Measurements from ENCODE around the gene NEK1. TPM values are rescaled to one million over a fixed set of nuclear protein-coding genes. Genes with fewer than 3 reads are reported as not detected.

The NEK1 gene
- total and polyA plus RNA-seq, 2 of the 13 experiments (the other 11 are each of a cell fraction or from before 2014, with no cell fraction given): 2.9 to 5.4 TPM

GRCh38 chr4:169493164-169493524, 119.2 kb downstream of the NEK1 start (continued):
- TF ChIP-seq ATF4 (CRISPR knock-in tag; IDR thresholded peaks at IDR 0.05) (no peak), ZNF737 (CRISPR knock-in tag; IDR thresholded peaks at IDR 0.05; ENCODE audit: borderline replicate concordance) (no peak)

- no peaks in the 10 kb centered on the region for H4K20me1 ChIP-seq (ENCODE audit: insufficient read depth, low read length)
- WGBS (ENCODE audit: low lambda C conversion rate): 65% methylated on average over 10 of the region's 10 CpGs
- no peak for TF ChIP-seq ZBED4 (CRISPR knock-in tag; IDR thresholded peaks at IDR 0.05; ENCODE audit: borderline replicate concordance)
- TF ChIP-seq NBN (conservative IDR thresholded peaks at IDR 0.05): no peak
- TF ChIP-seq MLX (CRISPR knock-in tag; IDR thresholded peaks at IDR 0.05): no peak
- no peak for TF ChIP-seq ZMYM3 (CRISPR knock-in tag; IDR thresholded peaks at IDR 0.05)
- no peak for TF ChIP-seq REPIN1 (CRISPR knock-in tag; IDR thresholded peaks at IDR 0.05; ENCODE audit: borderline replicate concordance, low read depth)
- peak; percentile 35 for TF ChIP-seq XRCC5 (optimal IDR thresholded peaks at IDR 0.05; ENCODE audit: low read length)
- TF ChIP-seq MED13 (CRISPR knock-in tag; IDR thresholded peaks at IDR 0.05): no peak
- no peak for TF ChIP-seq MYPOP (CRISPR knock-in tag; IDR thresholded peaks at IDR 0.05)
- TF ChIP-seq STAG1 (CRISPR knock-in tag; IDR thresholded peaks at IDR 0.05): peak; percentile 81
- TF ChIP-seq ZNF296 (CRISPR knock-in tag; conservative IDR thresholded peaks at IDR 0.05): no peak
- no peak for TF ChIP-seq POGZ (CRISPR knock-in tag; IDR thresholded peaks at IDR 0.05)
- no peak for TF ChIP-seq REXO4 (CRISPR knock-in tag; IDR thresholded peaks at IDR 0.05; ENCODE audit: borderline replicate concordance)
- no peak for TF ChIP-seq SIN3A (IDR thresholded peaks at IDR 0.05; ENCODE audit: borderline replicate concordance, low read depth, low read length)
- TF ChIP-seq ZNF230 (CRISPR knock-in tag; IDR thresholded peaks at IDR 0.05): 0 out of 2 replicates have a peak, but pooled peaks have one; percentile 80
- no peak for TF ChIP-seq MTA1 (CRISPR knock-in tag; IDR thresholded peaks at IDR 0.05; ENCODE audit: borderline replicate concordance)
Measured at GRCh38 chr4:169492436-169493163, 119.8 kb downstream of the NEK1 start.

More at GRCh38 chr4:169492436-169493163, 119.8 kb downstream of the NEK1 start:
- H3K9ac ChIP-seq (ENCODE audit: insufficient read depth, low read depth, low read length): no peak overlapping the region
- H3K9me3 ChIP-seq (ENCODE audit: low read length): no peaks in the 10 kb centered on the region
- H3K4me1 ChIP-seq (ENCODE audit: insufficient read depth, low read length): no peaks in the 10 kb centered on the region
- no peak overlapping the region for H3K4me2 ChIP-seq (ENCODE audit: low read depth, low read length)
- no peaks in the 10 kb centered on the region for H3K27me3 ChIP-seq (ENCODE audit: control insufficient read depth in 1 of 2, insufficient read depth in 2 of 2, low read length in 2 of 2)
- peaks cover 0 to 3% of the 10 kb centered on the region in 2 experiments; a peak in 1 of 5 replicates for H3K36me3 ChIP-seq (replicated peaks in 1 of 2; ENCODE audit: control insufficient read depth in 1 of 2, insufficient read depth in 2 of 2, low read length in 2 of 2)
- H3K27ac ChIP-seq (ENCODE audit: extremely low read length, insufficient read depth, low read length): no peak overlapping the region
- in situ Hi-C loops (cut with HindIII; ENCODE audit: extremely low pct_ligation_motif_present, low pct_unique_long_range_greater_than_20kb): loop anchor here (25.0 kb wide), 1 partner anchor 1305 kb away; no protein-coding TSS in a partner anchor
- no peaks in the 10 kb centered on the region for H3K79me2 ChIP-seq (ENCODE audit: insufficient read depth, low read length)
- ChIA-PET CTCF (ENCODE audit: low intra/inter-chr PET ratio, low total read pairs) (interaction anchor here (1.2 kb wide), 1 partner anchor 497 kb away, joined by 5 read pairs; no protein-coding TSS in a partner anchor), POLR2A (no interaction called here)
- intact Hi-C loops (cut with micrococcal nuclease; ENCODE audit: unreplicated experiment): loop anchor here (2.0 kb wide), 1 partner anchor 978 kb away; no protein-coding TSS in a partner anchor
- DNase-seq (ENCODE audit: low spot score) (peak; percentile 39), ATAC-seq (peak; percentile 65), FAIRE-seq (peak; percentile 62)
- H2AFZ ChIP-seq (ENCODE audit: low read length): no peak overlapping the region
- BruUV-seq (replicated peaks): no TSS peak
- H3K4me3 ChIP-seq (replicated peaks in 1 of 3; ENCODE audit: insufficient read depth in 1 of 3, low read depth in 2 of 3, low read length in 3 of 3): no peak overlapping the region

All from HepG2 (cell line).